K562 (cell line): ENCODE data around the gene CHCHD1. TPM values are rescaled to one million over a fixed set of nuclear protein-coding genes. Genes with fewer than 3 reads are reported as not detected.
A peak's percentile ranks its signal among the peaks of the same experiment; 100 is the strongest.

Experiments
- BRF1 ChIP-seq: IDR thresholded peaks from 3 replicates; pipeline ENCODE4 v1.6.1; 2011; ENCODE audit warnings: borderline replicate concordance, mild to moderate bottlenecking; ENCODE audit not compliant: insufficient read length; ENCODE audit errors: extremely low read depth
- CAMTA2 ChIP-seq: fragments of 250-450 bp; sonication (Bioruptor Pico); conservative IDR thresholded peaks from 2 replicates; pipeline ENCODE4 v1.5.1; 2022
- DACH1 ChIP-seq: fragments of 450-650 bp; IDR thresholded peaks from 2 replicates; pipeline ENCODE4 v1.6.1; 2018; ENCODE audit not compliant: partially characterized antibody
- FOXJ2 ChIP-seq: fragments of 200-800 bp; sonication (Bioruptor generic); IDR thresholded peaks from 2 replicates; pipeline ENCODE4 v1.6.1; 2016; ENCODE audit warnings: missing genetic modification characterization, missing compliant biosample characterization
- KDM5B ChIP-seq: fragments of 200-600 bp; sonication (generic); IDR thresholded peaks from 2 replicates; pipeline ENCODE4 v1.6.1; 2012; ENCODE audit warnings: low read depth, mild to moderate bottlenecking, moderate library complexity, low read length, control low read depth, inconsistent platforms; ENCODE audit not compliant: insufficient replicate concordance
- L3MBTL2 ChIP-seq: fragments of 450-650 bp; IDR thresholded peaks from 2 replicates; pipeline ENCODE4 v1.6.1; 2016; ENCODE audit warnings: mild to moderate bottlenecking, moderate library complexity
- MGA ChIP-seq: fragments of 450-650 bp; IDR thresholded peaks from 2 replicates; pipeline ENCODE4 v1.6.1; 2016; ENCODE audit warnings: mild to moderate bottlenecking, moderate library complexity
- RCOR1 ChIP-seq, 2 experiments: IDR thresholded peaks; 2 replicates each; pipeline ENCODE4 v1.6.1; 2012; ENCODE audit warnings: low read depth in 2 of 2, low read length in 2 of 2, borderline replicate concordance in 1 of 2, improper control_type of control experiment in 1 of 2
- SETDB1 ChIP-seq: IDR thresholded peaks from one replicate; pipeline ENCODE4 v1.6.1; 2012; ENCODE audit warnings: low read length, control low read depth, inconsistent platforms
- SNIP1 ChIP-seq: fragments of 450-650 bp; IDR thresholded peaks from 2 replicates; pipeline ENCODE4 v1.7.1; 2017; ENCODE audit warnings: low read depth, mild to moderate bottlenecking
- TCF7 ChIP-seq: sonication (generic); IDR thresholded peaks from 2 replicates; pipeline ENCODE4 v1.6.1; 2016; ENCODE audit warnings: antibody characterized with exemption, borderline replicate concordance
- ZNF76 ChIP-seq: fragments of 250-450 bp; sonication (Bioruptor Pico); IDR thresholded peaks from 2 replicates; pipeline ENCODE4 v1.4.0; 2020; ENCODE audit warnings: mild to moderate bottlenecking, moderate library complexity, borderline replicate concordance
- polyA plus RNA-seq, 8 experiments: library from polyadenylated mRNA; depleted of rRNA in 4 of 8; stranded (reverse) in 5 of 8; unstranded in 3 of 8; fragments of >200 nt; fragmentation: Nextera tagmentation in 2 of 8; fragmentation: Illumina TruSeq in 1 of 8; extraction: Ambion mirVana in 2 of 8; extraction: Trizol in 1 of 8; gene quantifications; 2 replicates each; pipeline versions ENCODE4 v1.2.1 to v1.2.3, GENCODE V29; 2011 to 2014; ENCODE audit warnings: inconsistent platforms in 1 of 8, missing spikeins in 1 of 8
- total RNA-seq, 7 experiments: library from RNA; depleted of rRNA in 6 of 7; stranded (reverse); fragments of >200 nt in 6 of 7; fragmentation: Illumina TruSeq in 2 of 7; extraction: Trizol in 2 of 7; gene quantifications; 2 replicates each; pipeline versions ENCODE4 v1.2.1 to v1.2.3, GENCODE V29; 2011 to 2021; ENCODE audit warnings: low replicate concordance in 1 of 7
- TF ChIP-seq, protein P1 (sequence below): fragments of 250-450 bp; sonication (Bioruptor Pico); IDR thresholded peaks from 2 replicates; pipeline ENCODE4 v1.8.0; 2022; ENCODE audit warnings: inconsistent platforms, mild to moderate bottlenecking, moderate library complexity, borderline replicate concordance

Gene CHCHD1
- total and polyA plus RNA-seq, 9 of the 15 experiments (the other 6 are each of a cell fraction or from before 2014, with no cell fraction given), result 52.9 to 126 (median 83.4) TPM

DNA sequence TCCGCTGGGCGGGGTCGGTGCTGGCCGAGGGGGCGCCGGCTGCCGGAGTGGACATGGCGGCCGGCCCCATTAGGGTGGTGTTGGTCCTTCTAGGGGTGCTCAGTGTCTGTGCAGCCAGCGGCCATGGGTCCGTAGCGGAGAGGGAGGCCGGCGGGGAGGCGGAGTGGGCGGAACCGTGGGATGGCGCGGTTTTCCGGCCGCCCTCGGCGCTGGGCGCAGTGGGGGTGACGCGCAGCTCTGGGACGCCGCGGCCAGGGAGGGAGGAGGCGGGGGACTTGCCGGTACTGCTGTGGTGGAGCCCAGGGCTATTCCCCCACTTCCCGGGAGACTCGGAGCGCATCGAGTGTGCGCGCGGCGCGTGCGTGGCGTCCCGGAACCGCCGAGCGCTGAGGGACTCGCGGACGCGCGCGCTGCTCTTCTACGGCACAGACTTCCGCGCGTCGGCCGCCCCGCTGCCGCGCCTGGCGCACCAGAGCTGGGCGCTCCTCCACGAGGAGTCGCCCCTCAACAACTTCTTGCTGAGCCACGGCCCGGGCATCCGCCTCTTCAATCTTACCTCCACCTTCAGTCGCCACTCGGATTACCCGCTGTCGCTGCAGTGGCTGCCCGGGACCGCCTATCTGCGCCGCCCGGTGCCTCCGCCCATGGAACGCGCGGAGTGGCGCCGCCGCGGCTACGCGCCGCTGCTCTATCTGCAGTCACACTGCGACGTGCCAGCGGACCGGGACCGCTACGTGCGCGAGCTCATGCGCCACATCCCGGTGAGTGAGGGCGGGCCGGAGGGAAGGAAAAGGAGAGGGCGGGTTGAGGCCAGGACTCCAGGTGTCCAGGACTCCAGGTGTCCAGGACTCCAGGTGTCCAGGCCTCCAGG lies 9.3 kb upstream of the CHCHD1 start (continued):
- TF ChIP-seq MGA (no peak), ZNF76 (CRISPR knock-in tag) (no peak), L3MBTL2 (peak; percentile 75), FOXJ2 (tag) (peak; percentile 9; the same call in 1 of the 2 replicates), CAMTA2 (CRISPR knock-in tag) (peak; percentile 88), SNIP1 (no peak), DACH1 (peak; percentile 25), BRF1 (no peak), TCF7 (peak; percentile 74; the same call in 1 of the 2 replicates), RCOR1 (IDR thresholded peaks at IDR 0.05; ENCODE audit: borderline replicate concordance in 1 of 2, low read depth in 2 of 2, low read length in 2 of 2) (peak in 1 of 2 experiments; percentile 7; a peak in 1 of 4 replicates), KDM5B (peak; percentile 72), SETDB1 (no peak)
- TF ChIP-seq, protein P1, sequence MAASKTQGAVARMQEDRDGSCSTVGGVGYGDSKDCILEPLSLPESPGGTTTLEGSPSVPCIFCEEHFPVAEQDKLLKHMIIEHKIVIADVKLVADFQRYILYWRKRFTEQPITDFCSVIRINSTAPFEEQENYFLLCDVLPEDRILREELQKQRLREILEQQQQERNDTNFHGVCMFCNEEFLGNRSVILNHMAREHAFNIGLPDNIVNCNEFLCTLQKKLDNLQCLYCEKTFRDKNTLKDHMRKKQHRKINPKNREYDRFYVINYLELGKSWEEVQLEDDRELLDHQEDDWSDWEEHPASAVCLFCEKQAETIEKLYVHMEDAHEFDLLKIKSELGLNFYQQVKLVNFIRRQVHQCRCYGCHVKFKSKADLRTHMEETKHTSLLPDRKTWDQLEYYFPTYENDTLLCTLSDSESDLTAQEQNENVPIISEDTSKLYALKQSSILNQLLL (CRISPR knock-in tag), result no peak
